K562 (cell line): ENCODE results near the gene FEN1. TPM values are rescaled to one million over a fixed set of nuclear protein-coding genes. Genes with fewer than 3 reads are reported as not detected.

ENCODE experiments used
- ATAC-seq: fragments of 200-7000 bp; cut with Tn5 transposase; 3 replicates; pipeline ENCODE4 v1.9.1; 2020; ENCODE audit warnings: moderate library complexity
- BruUV-seq: library from RNA; stranded (reverse); fragments of 400-500 nt; replicated peaks from 2 replicates; lab custom pipeline; 2021; lab: Mats Ljungman, UMichigan
- CTCF ChIA-PET: fragments of 300-600 bp; formaldehyde crosslinking; extraction: SDS; loops from one replicate; lab custom pipeline; 2021; ENCODE audit warnings: low intra/inter-chr PET ratio; lab: Yijun Ruan, JAX
- POLR2A ChIA-PET: fragments of 300-600, 350-650 bp; sonication (Branson Sonifier 250); formaldehyde crosslinking; extraction: SDS; loops from one replicate; lab custom pipeline; 2021; ENCODE audit warnings: antibody characterized with exemption, inconsistent platforms; lab: Yijun Ruan, JAX
- DNase-seq, 4 experiments: peaks; one replicate each; pipeline versions ENCODE4 v3.0.0 to v3.0.0-alpha.2; 2011 to 2018; ENCODE audit warnings: low spot score in 3 of 4, mixed read lengths in 3 of 4; ENCODE audit errors: extremely low read depth in 1 of 4
- FAIRE-seq: peaks from 2 replicates; lab custom pipeline; 2011; peaks lifted over from hg19 to GRCh38; lab: Jason Lieb, UNC
- H2AFZ ChIP-seq: 2 replicates; pipeline ENCODE4 v1.6.0; 2011; ENCODE audit warnings: low read depth, low read length, control low read depth, inconsistent platforms
- H3K27ac ChIP-seq: fragments of 200-600 bp; 3 replicates; pipeline ENCODE4 v1.8.0; 2011; ENCODE audit warnings: low read depth, mild to moderate bottlenecking, control low read depth, inconsistent platforms, low read length, moderate library complexity, mixed read lengths; ENCODE audit errors: extremely low read depth
- H3K27me3 ChIP-seq, 2 experiments: fragments of 300-600 bp in 1 of 2; 2 replicates in 1 of 2; 3 replicates in 1 of 2; pipeline versions ENCODE4 v1.6.0 to v1.8.0; 2011; ENCODE audit warnings: inconsistent platforms in 2 of 2, low read length in 2 of 2, mild to moderate bottlenecking in 1 of 2, mixed read lengths in 1 of 2, moderate library complexity in 1 of 2; ENCODE audit not compliant: control insufficient read depth in 2 of 2, insufficient read depth in 2 of 2
- H3K36me3 ChIP-seq: fragments of 300-600 bp; 3 replicates; pipeline ENCODE4 v1.8.0; 2011; ENCODE audit warnings: mild to moderate bottlenecking, low read length, inconsistent platforms; ENCODE audit not compliant: control insufficient read depth, insufficient read depth
- H3K4me1 ChIP-seq, 2 experiments: fragments of 200-600 bp in 1 of 2; replicated peaks in 1 of 2; 2 replicates in 1 of 2; 3 replicates in 1 of 2; pipeline versions ENCODE4 v1.5.1 to v1.8.0; 2011; ENCODE audit warnings: inconsistent platforms in 2 of 2, low read length in 2 of 2, mild to moderate bottlenecking in 1 of 2, mixed read lengths in 1 of 2, moderate library complexity in 1 of 2; ENCODE audit not compliant: control insufficient read depth in 2 of 2, insufficient read depth in 2 of 2
- H3K4me2 ChIP-seq: 2 replicates; pipeline ENCODE4 v1.6.1; 2011; ENCODE audit warnings: low read length, control low read depth, inconsistent platforms, mixed read lengths; ENCODE audit not compliant: insufficient read depth
- H3K4me3 ChIP-seq: fragments of 200-600 bp; sonication (generic), shearing (Covaris generic); 2 replicates; pipeline ENCODE4 v1.5.1; 2016; ENCODE audit warnings: control low read depth, inconsistent platforms
- H3K79me2 ChIP-seq: fragments of 200-600 bp; 3 replicates; pipeline ENCODE4 v1.8.0; 2011; ENCODE audit warnings: low read length, inconsistent platforms; ENCODE audit not compliant: control insufficient read depth, insufficient read depth
- H3K9ac ChIP-seq, 2 experiments: 2 replicates each; pipeline versions ENCODE4 v1.6.0 to v1.6.1; 2011; ENCODE audit warnings: low read depth in 2 of 2, low read length in 2 of 2, control low read depth in 1 of 2, inconsistent platforms in 1 of 2, mild to moderate bottlenecking in 1 of 2, mixed read lengths in 1 of 2; ENCODE audit not compliant: insufficient read depth in 1 of 2
- H3K9me1 ChIP-seq: one replicate; pipeline ENCODE4 v1.6.0; 2011; ENCODE audit warnings: inconsistent platforms, mild to moderate bottlenecking, low read length, moderate library complexity; ENCODE audit not compliant: control insufficient read depth, insufficient read depth
- H3K9me3 ChIP-seq: replicated peaks from 2 replicates; pipeline ENCODE4 v1.5.1; 2011; ENCODE audit warnings: low read depth, low read length, inconsistent platforms; ENCODE audit not compliant: control insufficient read depth, insufficient read depth
- H4K20me1 ChIP-seq: replicated peaks from 2 replicates; pipeline ENCODE4 v1.6.1; 2011; ENCODE audit warnings: low read length, inconsistent platforms, mixed read lengths; ENCODE audit not compliant: control insufficient read depth, insufficient read depth
- BDP1 ChIP-seq: IDR thresholded peaks from 3 replicates; pipeline ENCODE4 v1.6.1; 2011; ENCODE audit not compliant: insufficient read length, insufficient read depth
- FOXJ3 ChIP-seq: sonication (generic); formaldehyde crosslinking; IDR thresholded peaks from 2 replicates; pipeline ENCODE4 v1.4.0; 2020; ENCODE audit warnings: mild to moderate bottlenecking, missing genetic modification reagents
- HDAC2 ChIP-seq: fragments of 450-650 bp; IDR thresholded peaks from 2 replicates; pipeline ENCODE4 v1.6.1; 2016; ENCODE audit warnings: mild to moderate bottlenecking
- POLR2A ChIP-seq: fragments of 450-650 bp; conservative IDR thresholded peaks from 2 replicates; pipeline ENCODE4 v1.6.1; 2016
- POLR2B ChIP-seq: fragments of 450-650 bp; IDR thresholded peaks from 2 replicates; pipeline ENCODE4 v1.6.1; 2018; ENCODE audit warnings: low read depth; ENCODE audit not compliant: partially characterized antibody
- RBFOX2 ChIP-seq: fragments of 200-400 bp; formaldehyde crosslinking; IDR thresholded peaks from 2 replicates; pipeline ENCODE4 v1.6.1; 2017; ENCODE audit warnings: low read depth, mild to moderate bottlenecking, low read length, moderate library complexity
- STAG1 ChIP-seq: sonication (generic); formaldehyde crosslinking; IDR thresholded peaks from 2 replicates; pipeline ENCODE4 v1.5.0; 2020; ENCODE audit warnings: missing genetic modification reagents, borderline replicate concordance
- SUPT5H ChIP-seq: fragments of 450-650 bp; IDR thresholded peaks from 2 replicates; pipeline ENCODE4 v1.6.1; 2016
- USF1 ChIP-seq: sonication (generic); formaldehyde crosslinking; IDR thresholded peaks from 2 replicates; pipeline ENCODE4 v1.9.0; 2022; ENCODE audit warnings: mild to moderate bottlenecking, missing genetic modification reagents
- ZNF165 ChIP-seq: fragments of 250-450 bp; sonication (Bioruptor Pico); IDR thresholded peaks from 2 replicates; pipeline ENCODE4 v1.4.0; 2020; ENCODE audit warnings: borderline replicate concordance
- ZNF347 ChIP-seq: fragments of 450-650 bp; formaldehyde crosslinking; IDR thresholded peaks from 2 replicates; pipeline ENCODE4 v1.4.0; 2020; ENCODE audit warnings: low read depth, mild to moderate bottlenecking, moderate library complexity
- ZNF717 ChIP-seq: fragments of 250-450 bp; sonication (Bioruptor Pico); IDR thresholded peaks from 2 replicates; pipeline ENCODE4 v1.5.0; 2021
- WGBS: fragments of 100-300 bp; shearing (Covaris generic); methylation state at CpG from one replicate; pipeline ENCODE4 v1.1.6; 2016; ENCODE audit warnings: low coverage, mixed read lengths; ENCODE audit not compliant: insufficient coverage; ENCODE audit errors: missing lambda C conversion rate; 5-methylcytosine and 5-hydroxymethylcytosine counted together
- in situ Hi-C: fragments of 300-500 bp; cut with MboI; formaldehyde crosslinking; loops from 4 replicates; pipeline ENCODE4 v1.15.0; 2018; ENCODE audit warnings: inconsistent platforms, mixed read lengths
- intact Hi-C: fragments of 100-400 bp; cut with micrococcal nuclease; formaldehyde crosslinking; loops from 2 replicates; pipeline ENCODE4 v1.14.2; 2022
- polyA plus RNA-seq, 8 experiments: library from polyadenylated mRNA; depleted of rRNA in 4 of 8; stranded (reverse) in 5 of 8; unstranded in 3 of 8; fragments of >200 nt; fragmentation: Nextera tagmentation in 2 of 8; fragmentation: Illumina TruSeq in 1 of 8; extraction: Ambion mirVana in 2 of 8; extraction: Trizol in 1 of 8; gene quantifications; 2 replicates each; pipeline versions ENCODE4 v1.2.1 to v1.2.3, GENCODE V29; 2011 to 2014; ENCODE audit warnings: inconsistent platforms in 1 of 8, missing spikeins in 1 of 8
- total RNA-seq, 7 experiments: library from RNA; depleted of rRNA in 6 of 7; stranded (reverse); fragments of >200 nt in 6 of 7; fragmentation: Illumina TruSeq in 2 of 7; extraction: Trizol in 2 of 7; gene quantifications; 2 replicates each; pipeline versions ENCODE4 v1.2.1 to v1.2.3, GENCODE V29; 2011 to 2021; ENCODE audit warnings: low replicate concordance in 1 of 7

FEN1 gene
- total and polyA plus RNA-seq, 9 of the 15 experiments (the other 6 are each of a cell fraction or from before 2014, with no cell fraction given): 58.1 to 156 (median 137) TPM

- H3K4me2 ChIP-seq: no peak overlapping the region
- H3K79me2 ChIP-seq: peaks cover 34% of the 10 kb centered on the region
- H3K4me1 ChIP-seq: peaks cover 46 to 62% of the 10 kb centered on the region in 2 experiments
- BruUV-seq: no TSS peak
- ChIA-PET POLR2A (interaction anchor here (0.6 to 7.6 kb wide), 6 partner anchors 9 to 321 kb away, joined by 3 to 97 read pairs (median 4); partner anchors contain the start of genes FADS1, FEN1, INCENP and TMEM258), CTCF (no interaction called here)
- no peaks in the 10 kb centered on the region for H3K9me3 ChIP-seq
- no peaks in the 10 kb centered on the region for H3K27me3 ChIP-seq
- DNase-seq (no peak), FAIRE-seq (no peak), ATAC-seq (no peak)
- H2AFZ ChIP-seq: no peak overlapping the region
- H3K9ac ChIP-seq: peak overlapping the region in 1 of 2 experiments; percentile 74; a peak in 1 of 4 replicates
- WGBS: 82% methylated on average over 6 of the region's 6 CpGs
- TF ChIP-seq POLR2B: peak; percentile 42
- TF ChIP-seq ZNF717 (CRISPR knock-in tag): no peak
- TF ChIP-seq STAG1 (CRISPR knock-in tag): no peak
- peak; percentile 6; the same call in 1 of the 2 replicates for TF ChIP-seq RBFOX2
- TF ChIP-seq BDP1: no peak
- TF ChIP-seq SUPT5H: peak; percentile 64
- TF ChIP-seq ZNF347: no peak
- TF ChIP-seq POLR2A: peak; percentile 45
- TF ChIP-seq HDAC2: no peak
- 0 out of 2 replicates have a peak, but pooled peaks have one; percentile 2 for TF ChIP-seq USF1 (CRISPR knock-in tag)
- no peak for TF ChIP-seq ZNF165 (CRISPR knock-in tag)
- no peak for TF ChIP-seq FOXJ3 (CRISPR knock-in tag)
- H3K27ac ChIP-seq: peak overlapping the region; percentile 37; the same call in 2 of the 3 replicates
- peaks cover 94% of the 10 kb centered on the region for H3K36me3 ChIP-seq
- peaks cover 9% of the 10 kb centered on the region for H3K9me1 ChIP-seq
- no peak overlapping the region for H3K4me3 ChIP-seq
- in situ Hi-C loops (loop anchor here (5.0 kb wide), 1 partner anchor 305 kb away; no protein-coding TSS in a partner anchor), intact Hi-C loops (no loop called here)
- H4K20me1 ChIP-seq: peaks cover 3% of the 10 kb centered on the region
Measured at GRCh38 chr11:61802605-61803004, 9.9 kb downstream of the FEN1 start.
